Measurements from ENCODE around the gene PSMB7.
A peak's percentile ranks its signal among the peaks of the same experiment; 100 is the strongest.

PSMB7 gene

GRCh38 chr9:124335320-124335707, 79.9 kb downstream of the PSMB7 start:
- Mint-ChIP-seq H3K4me3 (no peak overlapping the region), H3K27me3 (no peaks in the 10 kb centered on the region), H3K9me3 (no peaks in the 10 kb centered on the region), H3K4me1 (ENCODE audit: low read depth) (no peaks in the 10 kb centered on the region), H3K36me3 (ENCODE audit: low read depth) (peaks cover 32% of the 10 kb centered on the region), H3K27ac (no peak overlapping the region)
- no peak for DNase-seq

GRCh38 chr9:124334568-124335319, 80.5 kb downstream of the PSMB7 start:
- no peak for DNase-seq
- Mint-ChIP-seq H3K4me3 (no peak overlapping the region), H3K4me1 (ENCODE audit: low read depth) (no peaks in the 10 kb centered on the region), H3K36me3 (ENCODE audit: low read depth) (peaks cover 33% of the 10 kb centered on the region), H3K27me3 (no peaks in the 10 kb centered on the region), H3K27ac (no peak overlapping the region), H3K9me3 (no peaks in the 10 kb centered on the region)

GRCh38 chr9:124333203-124333579, 82.1 kb downstream of the PSMB7 start:
- Mint-ChIP-seq H3K36me3 (ENCODE audit: low read depth) (peaks cover 25% of the 10 kb centered on the region), H3K4me1 (ENCODE audit: low read depth) (no peaks in the 10 kb centered on the region), H3K27me3 (no peaks in the 10 kb centered on the region), H3K4me3 (no peak overlapping the region), H3K9me3 (no peaks in the 10 kb centered on the region), H3K27ac (no peak overlapping the region)
- DNase-seq: no peak

- Mint-ChIP-seq H3K27me3 (no peaks in the 10 kb centered on the region), H3K4me1 (ENCODE audit: low read depth) (no peaks in the 10 kb centered on the region), H3K27ac (no peak overlapping the region), H3K36me3 (ENCODE audit: low read depth) (peaks cover 23% of the 10 kb centered on the region), H3K9me3 (no peaks in the 10 kb centered on the region), H3K4me3 (no peak overlapping the region)
- DNase-seq: no peak
Measured at GRCh38 chr9:124332361-124333202, 82.7 kb downstream of the PSMB7 start.

GRCh38 chr9:124331580-124331979, 83.7 kb downstream of the PSMB7 start:
- H3K4me1 Mint-ChIP-seq (ENCODE audit: low read depth): no peaks in the 10 kb centered on the region
- no peaks in the 10 kb centered on the region for H3K9me3 Mint-ChIP-seq
- no peaks in the 10 kb centered on the region for H3K27me3 Mint-ChIP-seq
- peaks cover 21% of the 10 kb centered on the region for H3K36me3 Mint-ChIP-seq (ENCODE audit: low read depth)
- H3K4me3 Mint-ChIP-seq: no peak overlapping the region
- no peak overlapping the region for H3K27ac Mint-ChIP-seq
- no peak for DNase-seq

- no peak overlapping the region for H3K4me3 Mint-ChIP-seq
- no peaks in the 10 kb centered on the region for H3K9me3 Mint-ChIP-seq
- peaks cover 15% of the 10 kb centered on the region for H3K36me3 Mint-ChIP-seq (ENCODE audit: low read depth)
- no peaks in the 10 kb centered on the region for H3K4me1 Mint-ChIP-seq (ENCODE audit: low read depth)
- DNase-seq: no peak
- no peaks in the 10 kb centered on the region for H3K27me3 Mint-ChIP-seq
- H3K27ac Mint-ChIP-seq: no peak overlapping the region
Measured at GRCh38 chr9:124330011-124330697, 85.1 kb downstream of the PSMB7 start.

GRCh38 chr9:124329206-124329792, 85.9 kb downstream of the PSMB7 start:
- Mint-ChIP-seq H3K36me3 (ENCODE audit: low read depth) (peaks cover 14% of the 10 kb centered on the region), H3K4me3 (no peak overlapping the region), H3K4me1 (ENCODE audit: low read depth) (no peaks in the 10 kb centered on the region), H3K27me3 (no peaks in the 10 kb centered on the region), H3K9me3 (no peaks in the 10 kb centered on the region), H3K27ac (no peak overlapping the region)
- DNase-seq: no peak

GRCh38 chr9:124328285-124328684, 87.0 kb downstream of the PSMB7 start:
- no peaks in the 10 kb centered on the region for H3K4me1 Mint-ChIP-seq (ENCODE audit: low read depth)
- no peak for DNase-seq
- no peaks in the 10 kb centered on the region for H3K9me3 Mint-ChIP-seq
- H3K36me3 Mint-ChIP-seq (ENCODE audit: low read depth): peaks cover 14% of the 10 kb centered on the region
- H3K4me3 Mint-ChIP-seq: no peak overlapping the region
- H3K27ac Mint-ChIP-seq: no peak overlapping the region
- no peaks in the 10 kb centered on the region for H3K27me3 Mint-ChIP-seq

- no peak overlapping the region for H3K4me3 Mint-ChIP-seq
- no peak overlapping the region for H3K27ac Mint-ChIP-seq
- no peaks in the 10 kb centered on the region for H3K27me3 Mint-ChIP-seq
- H3K36me3 Mint-ChIP-seq (ENCODE audit: low read depth): peaks cover 14% of the 10 kb centered on the region
- no peak for DNase-seq
- no peaks in the 10 kb centered on the region for H3K9me3 Mint-ChIP-seq
- H3K4me1 Mint-ChIP-seq (ENCODE audit: low read depth): no peaks in the 10 kb centered on the region
Measured at GRCh38 chr9:124327491-124327890, 87.8 kb downstream of the PSMB7 start.

GRCh38 chr9:124326378-124326777, 88.9 kb downstream of the PSMB7 start:
- no peaks in the 10 kb centered on the region for H3K9me3 Mint-ChIP-seq

GRCh38 chr9:124325816-124326215, 89.4 kb downstream of the PSMB7 start:
- H3K27me3 Mint-ChIP-seq: no peaks in the 10 kb centered on the region
- no peak overlapping the region for H3K27ac Mint-ChIP-seq

More at GRCh38 chr9:124326378-124326777, 88.9 kb downstream of the PSMB7 start:
- Mint-ChIP-seq H3K4me1 (ENCODE audit: low read depth) (no peaks in the 10 kb centered on the region), H3K27me3 (no peaks in the 10 kb centered on the region), H3K4me3 (no peak overlapping the region), H3K36me3 (ENCODE audit: low read depth) (peaks cover 14% of the 10 kb centered on the region), H3K27ac (no peak overlapping the region)
- no peak for DNase-seq

GRCh38 chr9:124323904-124324303, 91.3 kb downstream of the PSMB7 start:
- H3K36me3 Mint-ChIP-seq (ENCODE audit: low read depth): peaks cover 10% of the 10 kb centered on the region
- H3K9me3 Mint-ChIP-seq: no peaks in the 10 kb centered on the region
- DNase-seq: no peak
- H3K27me3 Mint-ChIP-seq: no peaks in the 10 kb centered on the region
- H3K27ac Mint-ChIP-seq: no peak overlapping the region
- H3K4me1 Mint-ChIP-seq (ENCODE audit: low read depth): no peaks in the 10 kb centered on the region
- H3K4me3 Mint-ChIP-seq: no peak overlapping the region

More at GRCh38 chr9:124325816-124326215, 89.4 kb downstream of the PSMB7 start:
- Mint-ChIP-seq H3K36me3 (ENCODE audit: low read depth) (peaks cover 14% of the 10 kb centered on the region), H3K4me3 (no peak overlapping the region), H3K9me3 (no peaks in the 10 kb centered on the region), H3K4me1 (ENCODE audit: low read depth) (no peaks in the 10 kb centered on the region)
- no peak for DNase-seq

GRCh38 chr9:124322618-124323432, 92.4 kb downstream of the PSMB7 start:
- peaks cover 8% of the 10 kb centered on the region for H3K36me3 Mint-ChIP-seq (ENCODE audit: low read depth)
- H3K27me3 Mint-ChIP-seq: no peaks in the 10 kb centered on the region
- peak overlapping the region; percentile 11 for H3K27ac Mint-ChIP-seq
- no peaks in the 10 kb centered on the region for H3K9me3 Mint-ChIP-seq
- H3K4me1 Mint-ChIP-seq (ENCODE audit: low read depth): no peaks in the 10 kb centered on the region
- H3K4me3 Mint-ChIP-seq: no peak overlapping the region
- no peak for DNase-seq

- Mint-ChIP-seq H3K36me3 (ENCODE audit: low read depth) (peaks cover 9% of the 10 kb centered on the region), H3K4me1 (ENCODE audit: low read depth) (no peaks in the 10 kb centered on the region), H3K4me3 (no peak overlapping the region), H3K27me3 (no peaks in the 10 kb centered on the region), H3K9me3 (no peaks in the 10 kb centered on the region), H3K27ac (no peak overlapping the region)
- DNase-seq: no peak
Measured at GRCh38 chr9:124321935-124322334, 93.3 kb downstream of the PSMB7 start.

All from activated T-cell treated with anti-CD3 and anti-CD28 coated beads, Interleukin-2, amount 50 U/mL, for 24 hours (primary cell).